ENCODE measurements around the gene PRSS35.
A peak's percentile ranks its signal among the peaks of the same experiment; 100 is the strongest.
"Not testable (repeated sequence)": the region's sequence is repeated elsewhere in the genome, so short reads cannot be mapped to it uniquely, and the experiment has no call there.

PRSS35 gene

GRCh38 chr6:83518816-83519480 is 6.6 kb downstream of the PRSS35 start:
- no peak for DNase-seq

- peak; percentile 16 for DNase-seq
These were observed 23.8 kb downstream of the PRSS35 start for GRCh38 chr6:83536034-83536646.

GRCh38 chr6:83536647-83537589 is 24.6 kb downstream of the PRSS35 start:
- no peak for DNase-seq

GRCh38 chr6:83539678-83540077 is 27.3 kb downstream of the PRSS35 start:
- no peak for DNase-seq

- peak; percentile 2 for DNase-seq
These were observed 34.3 kb downstream of the PRSS35 start for GRCh38 chr6:83546636-83547035.

GRCh38 chr6:83550482-83550881 is 38.1 kb downstream of the PRSS35 start:
- DNase-seq, result not testable (repeated sequence)

GRCh38 chr6:83551748-83552147 is 39.4 kb downstream of the PRSS35 start:
- DNase-seq, result not testable (repeated sequence)

GRCh38 chr6:83556871-83557270 is 44.5 kb downstream of the PRSS35 start:
- DNase-seq, result no peak

GRCh38 chr6:83558975-83559374 is 46.6 kb downstream of the PRSS35 start:
- no peak for DNase-seq

- DNase-seq, result not testable (repeated sequence)
These were observed 59.4 kb downstream of the PRSS35 start for GRCh38 chr6:83571663-83572185.

- no peak for DNase-seq
These were observed 62.4 kb downstream of the PRSS35 start for GRCh38 chr6:83574783-83575182.
